Measurements from ENCODE around the gene WDR91. TPM values are rescaled to one million over a fixed set of nuclear protein-coding genes. Genes with fewer than 3 reads are reported as not detected.
A peak's percentile ranks its signal among the peaks of the same experiment; 100 is the strongest.

Gene WDR91
- 10 to 100 TPM in 2 of 3 donors, 1 to 10 TPM in 1; 6.4 to 15.4 (median 10.1) TPM for total RNA-seq
- long read RNA-seq, donor 1, full-length matches to known transcripts: 7 of 16 reads
- long read RNA-seq, donor 1, partial matches to known transcripts: 5 of 16 reads
- long read RNA-seq, donor 1, other reads (novel, unspliced or antisense): 4 of 16 reads
- long read RNA-seq, donor 2: 0 reads

GRCh38 chr7:135211179-135211945 is at the start of gene WDR91:
Gene WDR91 (minus strand): TSS chr7:135211526. CDS start chr7:135211502, 24 bp downstream.
- H3K36me3 ChIP-seq (ENCODE audit: low read depth): no peaks in the 10 kb centered on the region
- TF ChIP-seq CTCF (IDR thresholded peaks at IDR 0.05): no peak
- H3K4me1 ChIP-seq (ENCODE audit: low read depth): no peaks in the 10 kb centered on the region
- H3K9me3 ChIP-seq: no peaks in the 10 kb centered on the region
- peak; percentile 97 to 99 (median 97) for DNase-seq
- intact Hi-C loops (cut with DNase I, micrococcal nuclease): no loop called here
- H3K4me3 ChIP-seq: peak within 1 kb of the TSS; percentile 75
- ATAC-seq: peak; percentile 99

DNA sequence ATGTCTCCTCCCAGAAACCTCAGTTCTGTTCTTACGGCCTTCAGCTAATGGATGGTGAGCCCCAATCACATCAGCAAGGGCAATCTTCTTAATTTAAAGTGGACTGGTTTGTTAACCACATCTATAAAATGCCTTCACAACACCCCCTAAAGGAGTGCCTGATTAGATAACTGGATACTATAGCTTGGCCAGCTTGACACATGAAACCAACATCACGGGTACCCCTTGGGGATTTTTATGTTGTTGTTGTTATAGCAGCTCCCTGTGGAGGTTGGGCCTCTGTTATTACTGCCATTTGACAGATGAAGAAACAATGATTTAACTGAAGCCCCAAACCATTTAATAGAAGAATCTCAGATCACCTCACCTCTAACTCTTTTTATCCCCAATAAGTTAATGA is 49.1 kb upstream of the WDR91 start:
- no peak for ATAC-seq
- H3K36me3 ChIP-seq (ENCODE audit: low read depth): no peaks in the 10 kb centered on the region
- no peaks in the 10 kb centered on the region for H3K9me3 ChIP-seq
- DNase-seq: no peak
- intact Hi-C loops (cut with DNase I, micrococcal nuclease): no loop called here
- no peak overlapping the region for H3K4me3 ChIP-seq
- TF ChIP-seq CTCF (IDR thresholded peaks at IDR 0.05): no peak
- H3K4me1 ChIP-seq (ENCODE audit: low read depth): no peaks in the 10 kb centered on the region

GRCh38 chr7:135259702-135260101 is 48.4 kb upstream of the WDR91 start:
- no peaks in the 10 kb centered on the region for H3K36me3 ChIP-seq (ENCODE audit: low read depth)
- intact Hi-C loops (cut with DNase I, micrococcal nuclease): no loop called here
- no peak for ATAC-seq
- H3K9me3 ChIP-seq: no peaks in the 10 kb centered on the region
- no peak overlapping the region for H3K4me3 ChIP-seq
- H3K4me1 ChIP-seq (ENCODE audit: low read depth): no peaks in the 10 kb centered on the region
- no peak for DNase-seq
- TF ChIP-seq CTCF (IDR thresholded peaks at IDR 0.05): no peak

- Histone ChIP-seq H3K9me3 (no peaks in the 10 kb centered on the region), H3K4me3 (no peak overlapping the region), H3K4me1 (ENCODE audit: low read depth) (peaks cover 5% of the 10 kb centered on the region), H3K36me3 (ENCODE audit: low read depth) (no peaks in the 10 kb centered on the region)
- intact Hi-C loops (cut with DNase I, micrococcal nuclease): no loop called here
- DNase-seq (no peak), ATAC-seq (no peak)
- no peak for TF ChIP-seq CTCF (IDR thresholded peaks at IDR 0.05)
Measured at GRCh38 chr7:135258585-135258984, 47.3 kb upstream of the WDR91 start.

DNA sequence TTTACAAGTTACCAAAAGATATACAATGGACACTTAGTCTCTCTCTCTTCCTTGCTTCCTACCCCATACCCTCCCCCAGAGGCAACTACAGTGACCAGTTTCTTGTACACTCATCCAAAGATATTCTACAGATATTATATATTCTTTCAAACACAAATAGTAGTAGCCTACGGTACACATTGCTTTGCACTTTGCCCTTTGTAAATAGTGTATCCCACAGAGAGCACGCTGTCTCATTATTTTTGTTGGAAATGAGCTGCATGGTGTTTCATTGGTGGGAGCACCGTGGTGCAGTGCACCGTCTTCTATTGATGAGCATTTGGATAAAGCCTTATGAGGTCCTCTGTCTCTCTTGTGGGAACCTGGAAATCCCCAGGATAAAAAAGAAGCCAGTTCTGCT is 46.5 kb upstream of the WDR91 start:
- peaks cover 6% of the 10 kb centered on the region for H3K4me1 ChIP-seq (ENCODE audit: low read depth)
- DNase-seq: no peak
- TF ChIP-seq CTCF (IDR thresholded peaks at IDR 0.05): no peak
- no peaks in the 10 kb centered on the region for H3K36me3 ChIP-seq (ENCODE audit: low read depth)
- H3K9me3 ChIP-seq: no peaks in the 10 kb centered on the region
- intact Hi-C loops (cut with DNase I, micrococcal nuclease): no loop called here
- ATAC-seq: no peak
- H3K4me3 ChIP-seq: no peak overlapping the region
